Mesenchymal stem cell (in vitro differentiated cells and primary cell): ENCODE data around the gene SMTNL1.

Experiments
- DNase-seq: peaks from one replicate; pipeline ENCODE4 v3.0.0-alpha.2; 2013
- H2AFZ ChIP-seq: one replicate; pipeline ENCODE4 v1.6.1; 2013; ENCODE audit warnings: low read depth, mild to moderate bottlenecking, control low read depth, inconsistent platforms, low read length, moderate library complexity
- H2AK5ac ChIP-seq: 2 replicates; pipeline ENCODE4 v1.6.1; 2013; ENCODE audit warnings: low read length, moderate library complexity, mild to moderate bottlenecking, inconsistent platforms; ENCODE audit not compliant: severe bottlenecking
- H2BK120ac ChIP-seq: one replicate; pipeline ENCODE4 v1.6.1; 2013; ENCODE audit warnings: low read depth, mild to moderate bottlenecking, inconsistent platforms, low read length, moderate library complexity
- H2BK12ac ChIP-seq, 2 experiments: one replicate each; pipeline ENCODE4 v1.6.1; 2013; ENCODE audit warnings: inconsistent platforms in 2 of 2, low read length in 2 of 2, mild to moderate bottlenecking in 2 of 2, moderate library complexity in 2 of 2, control low read depth in 1 of 2
- H2BK15ac ChIP-seq: one replicate; pipeline ENCODE4 v1.6.1; 2013; ENCODE audit warnings: mild to moderate bottlenecking, low read depth, inconsistent platforms; ENCODE audit not compliant: poor library complexity, severe bottlenecking
- H2BK5ac ChIP-seq: 2 replicates; pipeline ENCODE4 v1.6.1; 2013; ENCODE audit warnings: low read depth, mild to moderate bottlenecking, low read length, control low read depth, inconsistent platforms; ENCODE audit not compliant: poor library complexity, severe bottlenecking
- H3K14ac ChIP-seq, 2 experiments: one replicate each; pipeline ENCODE4 v1.6.1; 2013; ENCODE audit warnings: inconsistent platforms in 2 of 2, low read length in 2 of 2, control low read depth in 1 of 2, mild to moderate bottlenecking in 1 of 2, moderate library complexity in 1 of 2
- H3K18ac ChIP-seq, 2 experiments: one replicate each; pipeline ENCODE4 v1.6.1; 2013; ENCODE audit warnings: inconsistent platforms in 2 of 2, low read length in 2 of 2, control low read depth in 1 of 2, low read depth in 1 of 2, mild to moderate bottlenecking in 1 of 2
- H3K23ac ChIP-seq, 2 experiments: one replicate each; pipeline ENCODE4 v1.6.1; 2013; ENCODE audit warnings: inconsistent platforms in 2 of 2, low read length in 2 of 2, mild to moderate bottlenecking in 2 of 2, moderate library complexity in 2 of 2, control low read depth in 1 of 2
- H3K27ac ChIP-seq: 2 replicates; pipeline ENCODE4 v1.5.1; 2013; ENCODE audit warnings: mild to moderate bottlenecking, moderate library complexity, low read length, control low read depth, inconsistent platforms; ENCODE audit not compliant: poor library complexity, severe bottlenecking
- H3K27me3 ChIP-seq, 2 experiments: 2 replicates each; pipeline versions ENCODE4 v1.6.1 to v1.7.0; 2013; ENCODE audit warnings: low read length in 2 of 2, mild to moderate bottlenecking in 2 of 2, moderate library complexity in 2 of 2, control low read depth in 1 of 2, inconsistent platforms in 1 of 2; ENCODE audit not compliant: control insufficient read depth in 1 of 2, insufficient read depth in 1 of 2
- H3K36me3 ChIP-seq, 2 experiments: 2 replicates each; pipeline versions ENCODE4 v1.6.1 to v1.7.0; 2013; ENCODE audit warnings: low read length in 2 of 2, control low read depth in 1 of 2, inconsistent platforms in 1 of 2, low read depth in 1 of 2, mild to moderate bottlenecking in 1 of 2; ENCODE audit not compliant: insufficient read depth in 2 of 2, control insufficient read depth in 1 of 2
- H3K4ac ChIP-seq, 2 experiments: one replicate each; pipeline ENCODE4 v1.6.1; 2013; ENCODE audit warnings: inconsistent platforms in 2 of 2, low read length in 2 of 2, mild to moderate bottlenecking in 2 of 2, moderate library complexity in 2 of 2, control low read depth in 1 of 2, low read depth in 1 of 2
- H3K4me1 ChIP-seq: 2 replicates; pipeline ENCODE4 v1.6.1; 2013; ENCODE audit warnings: low read depth, low read length, control low read depth; ENCODE audit not compliant: control insufficient read depth, insufficient read depth
- H3K4me2 ChIP-seq: 2 replicates; pipeline ENCODE4 v1.6.1; 2013; ENCODE audit warnings: low read length, mild to moderate bottlenecking, inconsistent platforms; ENCODE audit not compliant: poor library complexity, severe bottlenecking
- H3K4me3 ChIP-seq, 2 experiments: 2 replicates each; pipeline versions ENCODE4 v1.5.1 to v1.7.0; 2013; ENCODE audit warnings: low read length in 2 of 2, mild to moderate bottlenecking in 2 of 2, control low read depth in 1 of 2, low read depth in 1 of 2; ENCODE audit not compliant: insufficient read depth in 1 of 2
- H3K79me1 ChIP-seq: replicated peaks from 2 replicates; pipeline ENCODE4 v1.6.1; 2013; ENCODE audit warnings: mild to moderate bottlenecking, control low read depth, low read length, inconsistent platforms; ENCODE audit not compliant: poor library complexity, severe bottlenecking
- H3K9ac ChIP-seq: 2 replicates; pipeline ENCODE4 v1.7.0; 2013; ENCODE audit warnings: mild to moderate bottlenecking, low read length, moderate library complexity
- H3K9me3 ChIP-seq: 2 replicates; pipeline ENCODE4 v1.7.0; 2013; ENCODE audit warnings: mild to moderate bottlenecking, low read length; ENCODE audit not compliant: control insufficient read depth
- H4K8ac ChIP-seq: one replicate; pipeline ENCODE4 v1.6.1; 2013; ENCODE audit warnings: inconsistent platforms, mild to moderate bottlenecking, low read length, moderate library complexity
- H4K91ac ChIP-seq: one replicate; pipeline ENCODE4 v1.6.1; 2013; ENCODE audit warnings: mild to moderate bottlenecking, low read length, inconsistent platforms
- WGBS: methylation state at CpG from one replicate; pipeline ENCODE4 v1.1.7; 2013; ENCODE audit warnings: mixed read lengths; 5-methylcytosine and 5-hydroxymethylcytosine counted together

Gene SMTNL1

GRCh38 chr11:57551941-57552340 lies 14.5 kb downstream of the SMTNL1 start:
- no peak overlapping the region for H2AFZ ChIP-seq
- H3K27me3 ChIP-seq, result no peaks in the 10 kb centered on the region
- no peak overlapping the region for H3K4me3 ChIP-seq
- no peak overlapping the region for H3K4me2 ChIP-seq
- 94% methylated on average over 4 of the region's 4 CpGs for WGBS
- H3K4ac ChIP-seq, result no peak overlapping the region
- H3K14ac ChIP-seq, result no peak overlapping the region
- H4K91ac ChIP-seq, result no peak overlapping the region
- H4K8ac ChIP-seq, result no peak overlapping the region
- H3K9me3 ChIP-seq, result no peaks in the 10 kb centered on the region
- H3K36me3 ChIP-seq, result peaks cover 51 to 92% of the 10 kb centered on the region in 2 experiments
- peaks cover 2% of the 10 kb centered on the region for H3K4me1 ChIP-seq
- H3K9ac ChIP-seq, result no peak overlapping the region
- no peak overlapping the region for H2BK5ac ChIP-seq
- no peaks in the 10 kb centered on the region for H3K79me1 ChIP-seq
- no peak overlapping the region for H3K18ac ChIP-seq
- no peak overlapping the region for H2AK5ac ChIP-seq
- DNase-seq, result no peak
- H2BK120ac ChIP-seq, result no peak overlapping the region
- H3K23ac ChIP-seq, result no peak overlapping the region
- H3K27ac ChIP-seq, result no peak overlapping the region
- no peak overlapping the region for H2BK12ac ChIP-seq
- H2BK15ac ChIP-seq, result no peak overlapping the region

GRCh38 chr11:57552479-57552878 lies 15.1 kb downstream of the SMTNL1 start:
- no peak overlapping the region for H3K4me2 ChIP-seq
- H3K4ac ChIP-seq, result no peak overlapping the region
- H3K9ac ChIP-seq, result peak overlapping the region; percentile 11
- no peak overlapping the region for H3K4me3 ChIP-seq
- H2BK5ac ChIP-seq, result no peak overlapping the region
- H2BK15ac ChIP-seq, result no peak overlapping the region
- peaks cover under 1% of the 10 kb centered on the region for H3K4me1 ChIP-seq
- no peak overlapping the region for H3K23ac ChIP-seq
- H3K18ac ChIP-seq, result no peak overlapping the region
- no peak overlapping the region for H2BK120ac ChIP-seq
- H3K27me3 ChIP-seq, result no peaks in the 10 kb centered on the region
- no peak overlapping the region for H4K8ac ChIP-seq
- no peaks in the 10 kb centered on the region for H3K79me1 ChIP-seq
- DNase-seq, result no peak
- H3K14ac ChIP-seq, result no peak overlapping the region
- no peak overlapping the region for H4K91ac ChIP-seq
- no peak overlapping the region for H2BK12ac ChIP-seq
- no peaks in the 10 kb centered on the region for H3K9me3 ChIP-seq
- H2AK5ac ChIP-seq, result no peak overlapping the region
- H2AFZ ChIP-seq, result no peak overlapping the region
- 74% methylated on average over 5 of the region's 5 CpGs for WGBS
- no peak overlapping the region for H3K27ac ChIP-seq
- H3K36me3 ChIP-seq, result peaks cover 53 to 93% of the 10 kb centered on the region in 2 experiments

DNA sequence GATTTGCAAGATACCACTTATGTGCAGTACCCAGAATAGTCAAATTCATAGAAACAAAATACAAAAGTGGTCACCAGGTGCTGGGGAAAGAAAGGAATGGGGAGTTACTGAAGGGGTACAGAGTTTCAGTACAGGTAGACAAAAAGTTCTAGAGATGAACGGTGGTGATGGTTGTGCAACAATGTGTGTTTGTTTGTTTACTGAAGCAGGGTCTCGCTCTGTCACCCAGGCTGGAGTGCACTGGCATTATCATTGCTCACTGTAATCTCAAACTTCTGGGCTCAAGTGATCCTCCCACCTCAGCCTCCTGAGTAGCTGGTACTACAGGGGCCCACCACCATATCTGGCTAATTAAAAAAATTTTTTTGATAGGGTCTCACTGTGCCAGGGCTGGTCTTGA lies 18.0 kb downstream of the SMTNL1 start:
- Histone ChIP-seq H4K8ac (no peak overlapping the region), H3K4me1 (no peaks in the 10 kb centered on the region), H3K9me3 (no peaks in the 10 kb centered on the region)

GRCh38 chr11:57556041-57556440 lies 18.6 kb downstream of the SMTNL1 start:
- Histone ChIP-seq H2BK15ac (no peak overlapping the region), H3K4ac (no peak overlapping the region), H3K9me3 (no peaks in the 10 kb centered on the region), H3K79me1 (peaks cover 3% of the 10 kb centered on the region), H3K4me1 (no peaks in the 10 kb centered on the region), H2BK5ac (no peak overlapping the region), H3K36me3 (peaks cover 54 to 90% of the 10 kb centered on the region in 2 experiments), H3K27me3 (no peaks in the 10 kb centered on the region), H4K8ac (no peak overlapping the region), H3K27ac (no peak overlapping the region), H4K91ac (no peak overlapping the region), H3K18ac (no peak overlapping the region), H3K4me3 (no peak overlapping the region), H2BK120ac (no peak overlapping the region), H3K23ac (no peak overlapping the region), H3K9ac (no peak overlapping the region), H2AK5ac (no peak overlapping the region), H3K14ac (no peak overlapping the region), H2AFZ (no peak overlapping the region), H3K4me2 (no peak overlapping the region), H2BK12ac (no peak overlapping the region)
- DNase-seq, result no peak
- 89% methylated on average over 8 of the region's 8 CpGs for WGBS

More for the DNA sequence above, 18.0 kb downstream of the SMTNL1 start:
- Histone ChIP-seq H3K23ac (no peak overlapping the region), H3K14ac (no peak overlapping the region), H3K36me3 (peaks cover 57 to 97% of the 10 kb centered on the region in 2 experiments), H2BK15ac (no peak overlapping the region), H2BK12ac (no peak overlapping the region), H2BK120ac (no peak overlapping the region), H2BK5ac (no peak overlapping the region), H3K27ac (no peak overlapping the region), H3K18ac (no peak overlapping the region), H3K27me3 (no peaks in the 10 kb centered on the region), H4K91ac (no peak overlapping the region), H3K9ac (no peak overlapping the region), H3K4ac (no peak overlapping the region), H2AK5ac (no peak overlapping the region), H3K4me2 (no peak overlapping the region), H3K4me3 (no peak overlapping the region), H3K79me1 (peaks cover 2% of the 10 kb centered on the region), H2AFZ (no peak overlapping the region)
- DNase-seq, result no peak
- 90% methylated on average over 2 of the region's 2 CpGs for WGBS
